H1 (cell line): ENCODE data around the gene CD300LB. TPM values are rescaled to one million over a fixed set of nuclear protein-coding genes. Genes with fewer than 3 reads are reported as not detected.
A peak's percentile ranks its signal among the peaks of the same experiment; 100 is the strongest.

ENCODE experiments used
- CTCF ChIA-PET: fragments of 300-600 bp; sonication (Branson Sonifier 250); formaldehyde crosslinking; loops from one replicate; lab custom pipeline; 2021; ENCODE audit not compliant: partially characterized antibody; lab: Charles Lee
- POLR2A ChIA-PET: fragments of 300-600 bp; sonication (Branson Sonifier 250); formaldehyde crosslinking; loops from one replicate; lab custom pipeline; 2021; ENCODE audit warnings: inconsistent platforms; ENCODE audit not compliant: partially characterized antibody; lab: Charles Lee
- DNase-seq, 2 experiments: peaks; one replicate each; pipeline versions ENCODE4 v3.0.0 to v3.0.0-alpha.2; 2010 to 2022; ENCODE audit warnings: low spot score in 2 of 2, low read depth in 1 of 2, mixed read lengths in 1 of 2
- FAIRE-seq: peaks from 2 replicates; lab custom pipeline; 2011; peaks lifted over from hg19 to GRCh38; lab: Jason Lieb, UNC
- H2AFZ ChIP-seq: 2 replicates; pipeline ENCODE4 v1.8.1; 2012; ENCODE audit warnings: low read length, inconsistent platforms
- H2AK5ac ChIP-seq: 2 replicates; pipeline ENCODE4 v1.6.1; 2013; ENCODE audit warnings: low read depth, low read length
- H2BK120ac ChIP-seq: replicated peaks from 2 replicates; pipeline ENCODE3; 2013; ENCODE audit warnings: low read depth, low read length, inconsistent platforms
- H2BK12ac ChIP-seq: 2 replicates; pipeline ENCODE4 v1.6.1; 2013; ENCODE audit warnings: low read depth, low read length
- H2BK15ac ChIP-seq: 2 replicates; pipeline ENCODE4 v1.6.1; 2013; ENCODE audit warnings: low read length
- H2BK20ac ChIP-seq: 2 replicates; pipeline ENCODE4 v1.6.1; 2013; ENCODE audit warnings: low read length
- H2BK5ac ChIP-seq: 2 replicates; pipeline ENCODE4 v1.6.1; 2013; ENCODE audit warnings: low read depth, low read length
- H3K14ac ChIP-seq: 2 replicates; pipeline ENCODE4 v1.6.1; 2013; ENCODE audit warnings: inconsistent platforms; ENCODE audit not compliant: insufficient read length
- H3K18ac ChIP-seq: 2 replicates; pipeline ENCODE4 v1.6.1; 2013; ENCODE audit warnings: low read length; ENCODE audit errors: extremely low read depth
- H3K23ac ChIP-seq: 2 replicates; pipeline ENCODE4 v1.6.1; 2013; ENCODE audit warnings: inconsistent platforms; ENCODE audit not compliant: insufficient read length
- H3K23me2 ChIP-seq: 2 replicates; pipeline ENCODE4 v1.6.1; 2013; ENCODE audit warnings: low read depth, low read length
- H3K27ac ChIP-seq: 2 replicates; pipeline ENCODE4 v1.6.1; 2011; ENCODE audit warnings: low read depth, low read length, inconsistent platforms
- H3K27me3 ChIP-seq, 4 experiments: replicated peaks in 1 of 4; 1 replicate in 1 of 4; 2 replicates in 3 of 4; pipeline versions ENCODE4 v1.6.1 to v1.8.1; 2011 to 2013; ENCODE audit warnings: low read length in 3 of 4, mild to moderate bottlenecking in 3 of 4, inconsistent platforms in 2 of 4, mixed read lengths in 2 of 4, moderate library complexity in 1 of 4; ENCODE audit not compliant: control insufficient read depth in 3 of 4, insufficient read depth in 3 of 4; ENCODE audit errors: extremely low read depth in 1 of 4
- H3K36me3 ChIP-seq, 4 experiments: 2 replicates each; pipeline versions ENCODE4 v1.6.1 to v1.8.1; 2011 to 2013; ENCODE audit warnings: mild to moderate bottlenecking in 4 of 4, low read length in 3 of 4, moderate library complexity in 2 of 4, control low read depth in 1 of 4, inconsistent platforms in 1 of 4; ENCODE audit not compliant: insufficient read depth in 4 of 4, control insufficient read depth in 2 of 4
- H3K4ac ChIP-seq: replicated peaks from 2 replicates; pipeline ENCODE3; 2013; ENCODE audit warnings: low read length, low read depth, mixed read lengths, inconsistent platforms; ENCODE audit not compliant: insufficient read length
- H3K4me1 ChIP-seq, 4 experiments: replicated peaks in 1 of 4; 1 replicate in 1 of 4; 2 replicates in 3 of 4; pipeline versions ENCODE4 v1.6.1 to v1.8.1; 2011 to 2013; ENCODE audit warnings: low read length in 3 of 4, inconsistent platforms in 2 of 4, mixed read lengths in 1 of 4; ENCODE audit not compliant: insufficient read depth in 4 of 4, control insufficient read depth in 3 of 4
- H3K4me2 ChIP-seq, 2 experiments: 2 replicates each; pipeline versions ENCODE4 v1.6.1 to v1.8.1; 2011 to 2013; ENCODE audit warnings: low read depth in 2 of 2, low read length in 2 of 2, control low read depth in 1 of 2, inconsistent platforms in 1 of 2, mild to moderate bottlenecking in 1 of 2; ENCODE audit not compliant: insufficient read depth in 1 of 2
- H3K4me3 ChIP-seq, 4 experiments: fragments of 200-600, 300-600 bp in 1 of 4; sonication (generic), shearing (Covaris generic), sonication (Bioruptor Twin) in 1 of 4; 2 replicates each; pipeline versions ENCODE4 v1.5.1 to v1.8.1; 2011 to 2016; ENCODE audit warnings: low read length in 4 of 4, low read depth in 3 of 4, control low read depth in 2 of 4, inconsistent platforms in 2 of 4, mild to moderate bottlenecking in 2 of 4, mixed read lengths in 1 of 4, moderate library complexity in 1 of 4; ENCODE audit not compliant: insufficient read depth in 2 of 4; ENCODE audit errors: extremely low read depth in 1 of 4
- H3K56ac ChIP-seq: replicated peaks from 2 replicates; pipeline ENCODE3; 2013; ENCODE audit warnings: low read depth, mild to moderate bottlenecking, mixed read lengths, low read length, inconsistent platforms; ENCODE audit not compliant: insufficient read length
- H3K79me1 ChIP-seq: 2 replicates; pipeline ENCODE4 v1.6.1; 2013; ENCODE audit warnings: low read depth, low read length, control low read depth
- H3K79me2 ChIP-seq, 2 experiments: 2 replicates each; pipeline versions ENCODE4 v1.6.1 to v1.8.1; 2012 to 2013; ENCODE audit warnings: low read length in 2 of 2, mild to moderate bottlenecking in 2 of 2, inconsistent platforms in 1 of 2; ENCODE audit not compliant: insufficient read depth in 2 of 2, control insufficient read depth in 1 of 2
- H3K9ac ChIP-seq, 4 experiments: replicated peaks in 1 of 4; 1 replicate in 1 of 4; 2 replicates in 3 of 4; pipeline versions ENCODE4 v1.6.1 to v1.8.1; 2011 to 2013; ENCODE audit warnings: low read depth in 3 of 4, low read length in 3 of 4, control low read depth in 2 of 4, mild to moderate bottlenecking in 2 of 4, moderate library complexity in 2 of 4, inconsistent platforms in 1 of 4; ENCODE audit errors: extremely low read depth in 1 of 4
- H3K9me3 ChIP-seq, 2 experiments: 2 replicates each; pipeline versions ENCODE4 v1.6.1 to v1.8.1; 2012 to 2013; ENCODE audit warnings: mild to moderate bottlenecking in 2 of 2, moderate library complexity in 2 of 2, control low read depth in 1 of 2, inconsistent platforms in 1 of 2, low read depth in 1 of 2, low read length in 1 of 2, mixed read lengths in 1 of 2; ENCODE audit not compliant: insufficient read depth in 2 of 2
- H4K20me1 ChIP-seq, 2 experiments: replicated peaks in 1 of 2; 2 replicates each; pipeline versions ENCODE3 to v1.8.1; 2011 to 2013; ENCODE audit warnings: inconsistent platforms in 2 of 2, low read length in 2 of 2, mild to moderate bottlenecking in 1 of 2; ENCODE audit not compliant: insufficient read depth in 2 of 2, control insufficient read depth in 1 of 2
- H4K5ac ChIP-seq: 2 replicates; pipeline ENCODE4 v1.6.1; 2013; ENCODE audit warnings: low read length, low read depth, mixed read lengths, inconsistent platforms; ENCODE audit not compliant: insufficient read length
- H4K8ac ChIP-seq: 2 replicates; pipeline ENCODE4 v1.8.0; 2013; ENCODE audit warnings: mild to moderate bottlenecking, moderate library complexity, low read length, inconsistent platforms; ENCODE audit not compliant: insufficient read depth; ENCODE audit errors: extremely low read depth
- H4K91ac ChIP-seq: replicated peaks from 2 replicates; pipeline ENCODE3; 2013; ENCODE audit warnings: low read length, mixed read lengths, inconsistent platforms; ENCODE audit not compliant: insufficient read length
- BACH1 ChIP-seq: IDR thresholded peaks from 2 replicates; pipeline ENCODE4 v1.6.1; 2012; ENCODE audit warnings: low read length, improper control_type of control experiment
- HDAC6 ChIP-seq: IDR thresholded peaks from one replicate; pipeline ENCODE4 v1.7.1; 2012; ENCODE audit warnings: low read depth, mild to moderate bottlenecking, inconsistent platforms, low read length, moderate library complexity
- JUN ChIP-seq: IDR thresholded peaks from 2 replicates; pipeline ENCODE4 v1.6.1; 2011; ENCODE audit warnings: low read depth, mild to moderate bottlenecking, improper control_type of control experiment, low read length
- MAFK ChIP-seq: IDR thresholded peaks from 2 replicates; pipeline ENCODE4 v1.6.1; 2012; ENCODE audit warnings: low read depth, mild to moderate bottlenecking, improper control_type of control experiment, low read length
- RFX5 ChIP-seq: IDR thresholded peaks from 2 replicates; pipeline ENCODE4 v1.6.1; 2011; ENCODE audit warnings: low read depth, low read length, improper control_type of control experiment, borderline replicate concordance
- SIN3A ChIP-seq, 2 experiments: IDR thresholded peaks in 1 of 2; conservative IDR thresholded peaks in 1 of 2; 2 replicates each; pipeline ENCODE4 v1.6.1; 2011 to 2012; ENCODE audit warnings: low read length in 2 of 2, improper control_type of control experiment in 1 of 2, low read depth in 1 of 2, mild to moderate bottlenecking in 1 of 2
- SP2 ChIP-seq: IDR thresholded peaks from 2 replicates; pipeline ENCODE4 v1.6.1; 2012; ENCODE audit warnings: mild to moderate bottlenecking, low read length, inconsistent platforms
- YY1 ChIP-seq: IDR thresholded peaks from 2 replicates; pipeline ENCODE4 v1.6.1; 2011; ENCODE audit warnings: low read depth, mild to moderate bottlenecking, low read length
- WGBS, 2 experiments: shearing (Covaris generic) in 1 of 2; methylation state at CpG; one replicate each; pipeline versions ENCODE4 v1.1.6 to v1.1.7; 2013 to 2015; ENCODE audit warnings: low lambda C conversion rate in 2 of 2, mixed read lengths in 2 of 2, inconsistent platforms in 1 of 2, low coverage in 1 of 2, missing lambda C conversion rate in 1 of 2; ENCODE audit not compliant: insufficient replicate concordance in 2 of 2, insufficient coverage in 1 of 2, insufficient read length in 1 of 2; ENCODE audit errors: extremely low coverage in 1 of 2, missing lambda C conversion rate in 1 of 2; 5-methylcytosine and 5-hydroxymethylcytosine counted together
- polyA plus RNA-seq, 7 experiments: library from polyadenylated mRNA; depleted of rRNA in 3 of 7; stranded (reverse) in 5 of 7; unstranded in 2 of 7; fragments of >200 nt in 5 of 7; fragments of 200-250 nt in 2 of 7; gene quantifications; 1 replicate in 5 of 7; 2 replicates in 1 of 7; 4 replicates in 1 of 7; pipeline versions ENCODE4 v1.2.1 to v1.2.3, GENCODE V29; 2011 to 2013; ENCODE audit warnings: missing spikeins in 2 of 7, mixed read lengths in 2 of 7
- total RNA-seq: library from RNA; stranded (reverse); fragmentation: NEBNext Ultra II Directional; extraction: Animal tissue kit (Norgen Biotek cat#: 25700); gene quantifications from 2 replicates; pipeline ENCODE4 v1.2.1, GENCODE V29; 2021
- TF ChIP-seq, protein P1 (sequence below), 3 experiments: IDR thresholded peaks; 1 replicate in 2 of 3; 2 replicates in 1 of 3; pipeline versions ENCODE4 v1.5.1 to v1.6.1; 2011; ENCODE audit warnings: low read length in 3 of 3, mild to moderate bottlenecking in 3 of 3, inconsistent platforms in 2 of 3, low read depth in 1 of 3, moderate library complexity in 1 of 3; ENCODE audit not compliant: insufficient read depth in 1 of 3; ENCODE audit errors: control extremely low read depth in 1 of 3

The CD300LB gene
- total and polyA plus RNA-seq, 2 of the 8 experiments (the other 6 are each of a cell fraction or from before 2014, with no cell fraction given): not detected

DNA sequence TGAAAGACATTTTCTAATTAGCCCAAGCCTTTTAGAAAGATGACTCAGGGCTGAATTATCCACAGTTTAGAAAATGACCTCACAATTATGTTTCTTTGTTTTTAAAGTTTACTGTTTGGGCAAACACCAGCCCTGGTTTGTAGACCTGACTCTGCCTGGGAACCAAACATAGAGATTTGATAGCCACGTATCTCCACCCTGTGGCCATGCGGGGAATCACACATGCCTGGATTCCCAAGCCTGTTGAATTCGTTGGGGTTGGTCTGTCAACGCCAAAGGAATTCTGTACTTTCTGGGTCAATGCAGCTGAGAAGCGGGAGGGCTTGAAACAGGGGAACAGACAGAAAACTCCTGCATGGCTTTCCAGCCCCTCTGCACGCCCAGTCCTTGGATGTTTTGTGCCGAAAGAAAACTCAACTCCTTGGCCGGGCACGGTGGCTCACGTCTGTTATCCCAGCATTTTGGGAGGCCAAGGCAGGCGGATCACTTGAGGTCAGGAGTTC is 37.9 kb downstream of the CD300LB start:
- H2BK5ac ChIP-seq: no peak overlapping the region
- H4K91ac ChIP-seq: no peak overlapping the region
- H3K14ac ChIP-seq: no peak overlapping the region
- H3K4ac ChIP-seq: no peak overlapping the region
- no peak overlapping the region for H3K18ac ChIP-seq
- H2BK120ac ChIP-seq: no peak overlapping the region
- H3K27ac ChIP-seq: no peak overlapping the region
- ChIA-PET POLR2A (no interaction called here), CTCF (interaction anchor here (0.6 to 5.0 kb wide), 23 partner anchors 9 to 216 kb away, joined by 3 to 60 read pairs (median 4); partner anchors contain the start of genes BTBD17 and GPR142)
- H2BK12ac ChIP-seq: no peak overlapping the region
- no peak overlapping the region for H2BK20ac ChIP-seq
- DNase-seq: peak; percentile 41 to 89
- H3K79me2 ChIP-seq: no peaks in the 10 kb centered on the region
- 51% methylated on average over 10 of the region's 11 CpGs; no CpG with 5 or more reads in 1 of the 2 experiments for WGBS, 2 experiments
- no peaks in the 10 kb centered on the region; a peak in 1 of 4 replicates for H3K9me3 ChIP-seq
- H3K4me1 ChIP-seq: no peaks in the 10 kb centered on the region
- H4K8ac ChIP-seq: no peak overlapping the region
- H2AFZ ChIP-seq: no peak overlapping the region
- H3K23ac ChIP-seq: no peak overlapping the region
- H3K56ac ChIP-seq: no peak overlapping the region
- no peaks in the 10 kb centered on the region for H3K79me1 ChIP-seq
- no peaks in the 10 kb centered on the region; the same call in 1 of the 2 replicates for H3K23me2 ChIP-seq
- no peaks in the 10 kb centered on the region for H3K36me3 ChIP-seq
- H3K4me3 ChIP-seq: no peak overlapping the region
- no peak overlapping the region for H2BK15ac ChIP-seq
- peak; percentile 97 for FAIRE-seq
- H4K5ac ChIP-seq: no peak overlapping the region
- H2AK5ac ChIP-seq: no peak overlapping the region
- no peak overlapping the region for H3K9ac ChIP-seq
- H3K27me3 ChIP-seq: no peaks in the 10 kb centered on the region
- no peak overlapping the region for H3K4me2 ChIP-seq
- H4K20me1 ChIP-seq: no peaks in the 10 kb centered on the region
- TF ChIP-seq RFX5 (no peak), SIN3A (conservative IDR thresholded peaks at IDR 0.05 in 1 of 2, IDR thresholded peaks at IDR 0.05 in 1 of 2; ENCODE audit: low read depth in 1 of 2, low read length in 2 of 2) (no peak), MAFK (no peak), JUN (no peak), SP2 (no peak), BACH1 (no peak), YY1 (no peak), HDAC6 (no peak)
- TF ChIP-seq, protein P1, sequence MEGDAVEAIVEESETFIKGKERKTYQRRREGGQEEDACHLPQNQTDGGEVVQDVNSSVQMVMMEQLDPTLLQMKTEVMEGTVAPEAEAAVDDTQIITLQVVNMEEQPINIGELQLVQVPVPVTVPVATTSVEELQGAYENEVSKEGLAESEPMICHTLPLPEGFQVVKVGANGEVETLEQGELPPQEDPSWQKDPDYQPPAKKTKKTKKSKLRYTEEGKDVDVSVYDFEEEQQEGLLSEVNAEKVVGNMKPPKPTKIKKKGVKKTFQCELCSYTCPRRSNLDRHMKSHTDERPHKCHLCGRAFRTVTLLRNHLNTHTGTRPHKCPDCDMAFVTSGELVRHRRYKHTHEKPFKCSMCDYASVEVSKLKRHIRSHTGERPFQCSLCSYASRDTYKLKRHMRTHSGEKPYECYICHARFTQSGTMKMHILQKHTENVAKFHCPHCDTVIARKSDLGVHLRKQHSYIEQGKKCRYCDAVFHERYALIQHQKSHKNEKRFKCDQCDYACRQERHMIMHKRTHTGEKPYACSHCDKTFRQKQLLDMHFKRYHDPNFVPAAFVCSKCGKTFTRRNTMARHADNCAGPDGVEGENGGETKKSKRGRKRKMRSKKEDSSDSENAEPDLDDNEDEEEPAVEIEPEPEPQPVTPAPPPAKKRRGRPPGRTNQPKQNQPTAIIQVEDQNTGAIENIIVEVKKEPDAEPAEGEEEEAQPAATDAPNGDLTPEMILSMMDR (IDR thresholded peaks at IDR 0.05; ENCODE audit: control extremely low read depth in 1 of 3, insufficient read depth in 1 of 3, low read depth in 1 of 3, low read length in 3 of 3): peak; percentile 91 to 98 (median 92)
